KOPT-K1 (cell line): ENCODE data around the gene CBFA2T2.
"Not testable (repeated sequence)": the region's sequence is repeated elsewhere in the genome, so short reads cannot be mapped to it uniquely, and the experiment has no call there.

Experiments
- H3K27ac ChIP-seq: fragments of 200-600 bp; sonication (generic); 2 replicates; pipeline ENCODE4 v1.5.1; 2016; ENCODE audit warnings: antibody characterized with exemption, mild to moderate bottlenecking, low read depth, low read length; ENCODE audit not compliant: poor library complexity, severe bottlenecking
- H3K36me3 ChIP-seq: fragments of 200-600 bp; sonication (generic); 2 replicates; pipeline ENCODE4 v1.5.1; 2017; ENCODE audit warnings: antibody characterized with exemption, mild to moderate bottlenecking, low read length, moderate library complexity; ENCODE audit not compliant: insufficient read depth
- H3K9me3 ChIP-seq: fragments of 200-600 bp; sonication (generic); 2 replicates; pipeline ENCODE4 v1.5.1; 2017; ENCODE audit warnings: antibody characterized with exemption, low read length, mild to moderate bottlenecking; ENCODE audit not compliant: insufficient read depth, poor library complexity, severe bottlenecking

Gene CBFA2T2

DNA sequence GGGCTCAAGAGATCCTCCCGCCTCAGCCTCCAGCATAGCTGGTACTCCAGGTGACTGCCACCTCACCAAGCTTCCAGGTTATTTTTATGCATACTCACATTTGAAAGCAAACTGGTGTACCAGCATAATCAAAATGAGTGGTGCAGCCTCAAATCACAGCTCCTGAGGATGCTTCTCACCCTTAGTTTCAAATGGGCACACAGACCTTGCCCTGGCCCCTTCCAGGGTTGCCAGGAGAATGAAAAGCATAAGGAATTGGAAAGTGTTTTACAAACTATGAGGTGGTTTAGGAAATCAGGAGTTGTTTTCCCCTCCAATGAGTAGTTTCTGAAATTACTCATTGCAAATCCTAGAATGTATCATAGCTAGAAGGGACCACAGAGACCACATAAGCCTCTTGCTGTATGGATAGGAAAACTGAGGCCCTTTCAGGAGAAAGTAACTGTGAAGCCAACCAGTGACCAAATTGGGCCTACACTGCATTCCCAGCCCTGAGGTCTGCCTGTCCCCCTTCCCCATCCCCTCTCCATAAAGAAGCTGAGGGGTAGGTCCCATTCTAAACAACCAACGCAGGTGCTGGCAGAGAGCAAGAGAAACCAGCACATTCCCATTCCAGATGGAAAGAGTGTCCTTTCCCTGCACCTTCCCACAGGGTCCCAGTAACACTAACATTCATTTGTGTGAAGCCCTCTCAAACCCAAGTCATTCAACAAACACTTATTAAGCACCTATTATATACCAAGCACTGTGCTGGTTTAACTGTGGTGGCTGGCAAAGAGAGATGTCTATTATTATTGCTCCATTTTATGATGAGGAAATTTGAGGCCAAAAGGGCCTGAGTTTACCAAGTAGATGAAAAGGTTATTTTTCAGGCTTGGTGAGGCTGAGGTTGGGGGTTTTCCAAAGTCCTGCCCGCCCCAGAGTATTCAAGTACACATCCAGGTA is 198.4 kb downstream of the CBFA2T2 start:
- Histone ChIP-seq H3K36me3 (peaks cover 11% of the 10 kb centered on the region), H3K27ac (no peak overlapping the region), H3K9me3 (no peaks in the 10 kb centered on the region)

DNA sequence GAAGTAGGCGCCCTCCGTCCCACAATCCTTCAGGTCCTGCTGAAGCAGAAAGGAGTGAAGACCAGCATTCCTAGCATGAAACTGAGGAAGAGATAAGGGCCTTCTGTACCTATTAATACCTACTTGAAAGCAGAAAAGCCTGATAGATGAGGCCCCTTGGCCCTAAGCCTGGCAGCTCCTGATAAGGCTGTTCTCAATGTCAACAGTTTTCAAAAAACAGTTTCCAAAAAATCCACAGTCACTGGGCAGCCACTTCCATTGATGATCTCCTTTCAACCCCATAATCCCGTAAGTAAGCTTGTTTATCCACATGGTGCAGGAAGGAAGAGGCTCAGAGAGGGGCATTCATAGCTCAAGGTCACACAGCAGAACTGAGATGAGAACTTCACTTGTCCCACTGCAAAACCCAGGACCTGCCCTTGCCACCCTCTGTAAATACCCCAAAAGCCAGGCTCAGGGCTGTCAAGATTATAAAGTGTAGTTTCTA is 199.1 kb downstream of the CBFA2T2 start:
- Histone ChIP-seq H3K9me3 (no peaks in the 10 kb centered on the region), H3K36me3 (peaks cover 6% of the 10 kb centered on the region; the same call in 1 of the 2 replicates), H3K27ac (peak overlapping the region; percentile 45)

DNA sequence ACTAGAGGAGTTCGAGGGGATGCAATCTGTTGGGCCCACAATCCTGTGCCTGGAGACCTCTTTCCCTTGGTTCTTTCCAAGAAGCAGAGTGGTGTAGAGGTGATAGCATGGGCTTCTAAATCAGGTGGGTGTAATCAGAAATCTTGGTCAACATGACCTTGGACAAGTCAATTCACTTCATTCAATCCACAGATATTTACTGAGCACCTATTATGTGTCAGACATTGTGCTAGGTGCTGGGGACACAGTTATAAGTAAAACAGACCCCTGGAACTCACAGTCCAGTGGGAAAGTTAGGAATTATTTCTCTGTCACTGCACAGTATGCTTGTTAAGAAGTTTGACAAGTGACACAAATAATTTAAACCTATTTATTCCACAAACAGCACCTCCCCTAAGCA is 199.6 kb downstream of the CBFA2T2 start:
- H3K9me3 ChIP-seq, result no peaks in the 10 kb centered on the region
- H3K36me3 ChIP-seq, result peaks cover under 1% of the 10 kb centered on the region; the same call in 1 of the 2 replicates
- peak overlapping the region; percentile 45 for H3K27ac ChIP-seq

DNA sequence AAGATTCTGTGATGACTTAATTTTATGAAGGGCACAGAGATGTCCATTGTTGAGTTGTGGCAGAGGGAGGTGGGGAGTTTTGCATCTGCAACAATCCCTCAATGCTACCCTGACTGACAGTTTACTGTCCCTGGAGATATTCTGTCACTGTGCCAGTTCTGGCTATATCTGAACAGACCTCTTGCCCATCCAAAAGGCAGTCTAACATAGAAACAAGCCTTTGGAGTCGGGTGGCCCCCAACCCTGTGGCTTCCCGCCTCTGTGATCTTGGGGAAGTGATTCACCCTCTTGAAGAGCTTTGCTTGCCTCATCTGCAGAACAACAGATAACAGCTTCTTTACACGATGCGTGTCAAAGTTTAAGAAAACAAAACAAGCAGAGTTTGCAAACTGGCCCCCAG is 200.1 kb downstream of the CBFA2T2 start:
- Histone ChIP-seq H3K36me3 (no peaks in the 10 kb centered on the region), H3K9me3 (no peaks in the 10 kb centered on the region), H3K27ac (peak overlapping the region; percentile 45)

DNA sequence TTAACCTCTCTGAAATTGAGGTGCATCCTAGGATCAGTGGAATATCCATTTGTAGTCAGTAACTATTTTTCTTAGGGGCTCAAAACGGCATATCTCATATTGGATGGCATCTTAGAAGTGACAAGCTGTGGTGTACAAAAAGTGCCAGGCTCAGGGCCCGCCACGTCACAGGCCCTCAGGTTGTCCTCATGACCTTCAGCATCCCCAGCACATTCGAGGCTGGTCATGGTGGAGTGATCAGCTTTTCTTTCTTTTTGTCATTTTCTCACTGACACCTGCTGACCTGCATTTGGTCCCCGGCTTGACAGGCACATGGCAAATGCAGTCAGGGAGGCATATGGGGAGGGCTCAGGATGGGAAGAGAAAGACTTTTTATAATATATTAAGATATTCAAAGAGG is 203.4 kb downstream of the CBFA2T2 start:
- Histone ChIP-seq H3K36me3 (no peaks in the 10 kb centered on the region), H3K9me3 (no peaks in the 10 kb centered on the region), H3K27ac (no peak overlapping the region)

DNA sequence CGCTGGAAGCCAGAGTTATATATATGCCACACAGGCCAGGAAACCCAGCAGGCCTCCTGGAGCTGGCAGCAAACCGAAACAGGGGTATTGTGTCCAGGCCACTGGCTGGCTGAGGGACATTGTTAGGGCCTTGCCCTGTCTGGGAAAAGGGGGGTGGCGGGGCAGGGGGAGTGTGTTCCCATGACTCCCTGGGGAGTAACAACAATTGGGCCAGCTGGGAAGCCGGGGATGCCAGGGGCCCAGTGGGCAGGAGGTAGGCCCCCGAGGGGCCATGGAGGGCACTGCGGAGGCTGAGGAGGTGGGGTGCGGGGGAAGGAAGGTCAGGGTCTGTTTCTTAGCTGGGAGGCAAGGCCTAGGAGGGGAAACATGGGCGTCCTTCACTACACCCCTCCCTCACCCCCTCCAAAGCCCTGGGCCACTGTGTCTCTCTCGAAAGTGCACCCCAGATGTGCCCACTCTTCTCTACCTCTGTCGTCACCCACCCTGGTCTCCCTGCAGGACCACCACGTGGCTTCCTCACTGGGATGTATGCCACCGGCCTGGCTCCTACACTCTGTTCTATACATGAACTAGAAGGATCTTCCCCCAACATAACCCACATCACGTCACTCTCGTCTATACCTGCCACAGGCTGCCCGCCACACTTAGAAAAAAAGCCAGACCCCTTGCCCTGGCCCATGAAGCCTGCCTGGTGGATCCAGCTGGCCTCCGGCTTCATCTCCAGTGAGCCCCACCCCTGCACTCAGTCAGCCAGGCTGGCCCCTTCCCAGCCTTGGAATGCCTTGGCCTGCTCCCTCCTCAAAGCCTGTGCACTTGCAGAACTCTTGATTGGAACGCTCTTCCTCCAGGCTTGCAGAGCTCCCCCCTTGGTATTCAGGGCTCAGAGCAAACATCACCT is 204.1 kb downstream of the CBFA2T2 start:
- Histone ChIP-seq H3K27ac (no peak overlapping the region), H3K36me3 (no peaks in the 10 kb centered on the region), H3K9me3 (no peaks in the 10 kb centered on the region)

DNA sequence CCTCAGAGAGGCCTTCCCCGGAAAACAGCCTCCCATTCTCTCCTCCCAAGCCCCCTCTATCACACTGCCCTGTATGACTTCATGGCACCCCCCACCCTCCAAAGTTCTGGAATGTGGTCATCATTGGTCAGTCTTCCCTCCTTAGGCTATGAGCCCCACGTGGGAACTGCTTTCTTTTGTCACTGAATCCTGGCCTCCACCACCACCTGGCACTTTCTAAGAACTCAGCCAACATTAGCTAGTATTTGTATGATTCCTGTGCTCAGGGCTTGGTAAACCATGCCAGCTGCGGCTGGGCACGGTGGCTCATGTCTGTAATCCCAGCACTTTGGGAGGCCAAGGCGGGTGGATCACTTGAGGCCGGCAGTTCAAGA is 204.7 kb downstream of the CBFA2T2 start:
- H3K9me3 ChIP-seq, result no peaks in the 10 kb centered on the region
- H3K36me3 ChIP-seq, result no peaks in the 10 kb centered on the region
- no peak overlapping the region for H3K27ac ChIP-seq

DNA sequence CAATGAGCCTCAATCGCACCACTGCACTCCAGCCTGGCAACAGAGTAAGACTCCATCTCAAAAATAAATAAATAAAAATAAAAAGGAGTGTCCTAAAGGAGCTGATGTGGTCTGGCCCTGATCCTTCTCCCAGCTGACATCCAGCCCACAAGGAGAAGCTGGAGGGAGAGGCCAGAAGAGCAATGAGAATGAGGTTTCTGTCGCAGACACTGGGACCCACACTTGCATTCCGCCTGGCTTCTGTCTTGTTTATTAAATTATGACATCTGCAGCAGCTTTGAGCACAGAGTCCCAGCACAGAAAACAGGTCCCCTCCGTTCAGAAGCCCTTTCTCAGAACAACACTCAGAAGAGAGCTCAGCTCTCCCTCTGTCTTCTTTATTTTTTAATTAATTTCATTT is 206.6 kb downstream of the CBFA2T2 start:
- Histone ChIP-seq H3K36me3 (no peaks in the 10 kb centered on the region), H3K27ac (no peak overlapping the region), H3K9me3 (peaks cover 8% of the 10 kb centered on the region)

DNA sequence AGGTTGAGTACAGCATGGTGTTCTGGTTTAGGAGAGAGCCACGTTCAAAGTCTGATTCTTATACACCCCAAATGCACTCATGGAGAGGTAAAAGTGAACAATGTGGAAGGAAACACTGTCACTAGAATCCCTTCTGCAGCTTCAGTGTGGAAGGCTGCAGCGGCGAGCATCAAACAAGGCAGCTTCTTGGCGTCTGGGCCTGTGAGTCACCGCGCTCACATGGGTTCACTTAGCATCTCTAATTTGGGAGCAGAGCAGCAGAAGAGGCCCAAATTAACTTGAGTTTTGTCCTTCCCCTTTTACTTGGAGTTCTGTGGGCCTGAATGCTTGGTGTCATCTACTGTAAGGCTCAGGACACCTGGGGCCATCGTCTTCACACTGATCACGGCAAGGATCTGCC is 207.2 kb downstream of the CBFA2T2 start:
- H3K9me3 ChIP-seq, result peaks cover 13% of the 10 kb centered on the region
- H3K27ac ChIP-seq, result no peak overlapping the region

DNA sequence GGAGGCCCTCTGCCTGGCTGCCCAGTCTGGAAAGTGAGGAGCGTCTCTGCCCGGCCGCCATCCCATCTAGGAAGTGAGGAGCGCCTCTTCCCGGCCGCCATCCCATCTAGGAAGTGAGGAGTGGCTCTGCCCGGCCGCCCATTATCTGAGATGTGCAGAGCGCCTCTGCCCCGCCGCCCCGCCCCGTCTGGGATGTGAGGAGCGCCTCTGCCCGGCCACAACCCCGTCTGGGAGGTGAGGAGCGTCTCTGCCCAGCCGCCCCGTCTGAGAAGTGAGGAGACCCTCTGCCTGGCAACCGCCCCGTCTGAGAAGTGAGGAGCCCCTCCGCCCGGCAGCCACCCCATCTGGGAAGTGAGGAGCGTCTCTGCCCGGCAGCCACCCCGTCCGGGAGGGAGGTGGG is 209.1 kb downstream of the CBFA2T2 start:
- H3K9me3 ChIP-seq, result peaks cover 13% of the 10 kb centered on the region
- H3K27ac ChIP-seq, H3K36me3 ChIP-seq: not testable (repeated sequence)

More for the DNA sequence above, 207.2 kb downstream of the CBFA2T2 start:
- H3K36me3 ChIP-seq, result no peaks in the 10 kb centered on the region
